Measurements from ENCODE around the gene RSAD1.

RSAD1 gene

DNA sequence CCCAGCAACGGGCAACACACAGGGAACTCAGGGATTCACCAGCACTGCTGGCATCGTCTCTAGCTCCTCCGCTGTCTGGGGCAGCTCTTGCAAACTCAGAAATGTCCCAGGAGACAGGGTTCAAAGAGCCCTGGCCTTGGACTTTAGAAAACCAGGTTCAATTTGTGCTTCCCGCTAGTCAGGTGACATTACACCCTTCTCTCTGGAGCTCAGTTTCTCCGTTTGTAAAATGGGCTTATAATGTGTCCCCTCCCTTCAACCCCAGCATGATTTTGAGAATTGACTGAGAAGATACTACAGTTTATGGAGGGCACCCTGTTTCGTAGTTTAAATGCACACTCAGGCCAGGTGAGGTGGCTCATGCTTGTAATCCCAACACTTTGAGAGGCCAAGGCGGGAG lies 27.6 kb downstream of the RSAD1 start:
- Histone ChIP-seq H3K9me3 (ENCODE audit: control insufficient read depth, insufficient read depth, low read length) (no peaks in the 10 kb centered on the region), H3K9ac (ENCODE audit: low read depth, low read length) (no peak overlapping the region), H3K4me1 (ENCODE audit: control insufficient read depth, insufficient read depth, low read length) (peaks cover 4% of the 10 kb centered on the region), H3K36me3 (ENCODE audit: control insufficient read depth, insufficient read depth, low read length) (no peaks in the 10 kb centered on the region), H3K27me3 (ENCODE audit: control insufficient read depth, insufficient read depth, low read length) (no peaks in the 10 kb centered on the region), H3K4me3 (ENCODE audit: low read depth, low read length) (no peak overlapping the region)

DNA sequence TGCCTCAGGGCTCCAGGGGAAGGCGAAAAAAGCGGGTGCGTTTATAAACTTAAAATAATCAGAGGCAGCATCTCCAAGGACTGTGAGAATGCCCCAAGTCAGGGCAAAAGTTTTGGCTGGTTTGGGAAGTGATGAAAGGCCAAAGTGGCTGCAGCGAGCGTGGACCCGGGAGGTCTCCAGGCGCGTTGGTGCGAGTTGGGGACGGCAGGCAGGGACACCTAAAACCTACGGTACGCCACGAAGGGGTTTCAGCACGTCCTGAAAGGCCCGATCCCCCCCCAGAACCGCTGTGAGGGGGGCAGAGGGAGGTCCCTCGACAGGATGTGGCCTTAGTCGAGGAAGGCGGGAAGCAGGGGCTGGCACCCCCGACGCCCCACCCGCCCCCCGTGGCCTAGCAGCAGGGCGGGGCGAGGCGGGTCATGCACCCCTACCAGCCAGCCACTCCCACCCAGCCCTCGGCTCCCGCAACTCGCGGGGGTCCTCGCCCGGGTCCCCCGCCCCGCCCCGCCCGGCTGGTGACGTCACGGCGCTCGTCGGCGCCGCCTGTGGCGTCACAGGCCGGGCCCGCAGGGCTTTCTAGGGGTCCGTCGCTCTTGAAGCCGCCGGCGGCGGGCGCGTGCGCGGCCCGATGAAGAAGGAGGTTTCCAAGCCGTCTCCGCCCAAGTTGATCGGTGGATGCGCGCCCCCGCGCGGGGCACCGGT lies 29.4 kb downstream of the RSAD1 start, which contains the start of gene MYCBPAP:
Gene MYCBPAP (plus strand): TSS at position 569 of the 702 bp plus-strand sequence. CDS start 236 bp downstream, outside the sequence.
- Histone ChIP-seq H3K9me3 (ENCODE audit: control insufficient read depth, insufficient read depth, low read length) (no peaks in the 10 kb centered on the region), H3K27me3 (ENCODE audit: control insufficient read depth, insufficient read depth, low read length) (no peaks in the 10 kb centered on the region), H3K36me3 (ENCODE audit: control insufficient read depth, insufficient read depth, low read length) (no peaks in the 10 kb centered on the region), H3K9ac (ENCODE audit: low read depth, low read length) (peak within 1 kb of the TSS; percentile 28), H3K4me3 (ENCODE audit: low read depth, low read length) (peak within 1 kb of the TSS; percentile 73), H3K4me1 (ENCODE audit: control insufficient read depth, insufficient read depth, low read length) (peaks cover 4% of the 10 kb centered on the region)

DNA sequence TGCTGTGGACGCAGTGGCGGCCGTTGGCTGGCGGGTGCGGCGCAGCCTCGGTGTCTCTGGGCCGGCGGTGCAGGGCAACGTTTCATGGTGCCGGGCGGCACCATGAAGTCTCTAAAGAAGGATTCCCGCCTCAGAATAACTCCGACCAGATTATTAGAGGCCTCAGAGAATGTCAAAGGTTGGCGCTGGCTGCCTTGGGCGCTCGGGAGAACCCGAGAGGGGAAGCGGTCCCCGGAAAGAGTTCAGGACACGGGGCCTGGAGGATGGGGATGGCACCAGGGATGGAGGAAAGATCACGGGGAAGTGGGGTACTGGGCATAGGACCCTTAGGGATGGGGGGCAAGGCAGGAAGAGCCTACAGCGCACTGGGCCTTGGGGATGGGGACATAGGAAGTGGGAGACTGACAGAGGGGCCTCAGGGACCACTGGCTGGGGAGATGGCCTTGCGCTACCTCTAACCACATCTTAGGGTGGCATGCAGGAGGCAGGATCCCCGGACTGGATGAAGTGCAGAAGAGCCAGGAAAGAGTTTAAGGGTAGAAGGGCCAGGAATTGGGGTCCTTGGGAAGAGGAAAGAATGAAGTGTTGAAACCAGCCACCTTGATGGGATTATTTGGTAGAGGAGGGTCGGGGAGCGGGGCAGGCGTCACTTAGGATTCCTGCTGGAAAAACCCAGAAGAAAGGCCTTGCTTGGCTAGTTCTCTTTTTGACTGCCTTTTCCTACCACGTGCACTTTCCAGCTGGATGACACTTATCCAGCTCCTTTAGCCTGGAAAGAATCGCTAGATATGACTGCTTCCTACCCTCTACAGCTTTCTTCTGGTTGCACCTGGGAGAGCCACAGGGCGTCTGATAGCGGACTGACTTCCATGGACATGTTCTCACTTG lies 30.2 kb downstream of the RSAD1 start:
- no peaks in the 10 kb centered on the region for H3K9me3 ChIP-seq (ENCODE audit: control insufficient read depth, insufficient read depth, low read length)
- peaks cover 2% of the 10 kb centered on the region for H3K4me1 ChIP-seq (ENCODE audit: control insufficient read depth, insufficient read depth, low read length)
- H3K36me3 ChIP-seq (ENCODE audit: control insufficient read depth, insufficient read depth, low read length): no peaks in the 10 kb centered on the region
- H3K27me3 ChIP-seq (ENCODE audit: control insufficient read depth, insufficient read depth, low read length): no peaks in the 10 kb centered on the region
- peak overlapping the region; percentile 28 for H3K9ac ChIP-seq (ENCODE audit: low read depth, low read length)
- peak overlapping the region; percentile 73 for H3K4me3 ChIP-seq (ENCODE audit: low read depth, low read length)

DNA sequence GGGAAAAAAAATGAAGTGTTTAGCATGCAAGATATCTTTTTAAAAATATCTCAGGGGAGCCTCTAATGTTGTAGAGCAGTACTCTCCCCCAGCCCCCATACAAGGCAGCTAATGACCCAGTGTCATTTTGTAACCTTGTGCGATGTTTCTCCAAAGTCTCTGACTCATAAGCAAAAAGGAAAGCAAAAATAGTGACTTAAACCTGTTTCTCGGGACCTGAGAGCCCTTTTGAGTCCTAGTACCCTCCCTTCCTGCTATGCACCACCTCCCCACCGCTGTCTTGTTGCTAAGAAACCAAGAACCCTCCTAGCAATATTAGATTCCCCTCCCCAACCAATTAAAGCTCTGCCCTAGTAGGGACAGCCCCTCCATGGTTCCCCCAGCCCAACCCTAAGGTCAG lies 32.4 kb downstream of the RSAD1 start:
- Histone ChIP-seq H3K9me3 (ENCODE audit: control insufficient read depth, insufficient read depth, low read length) (no peaks in the 10 kb centered on the region), H3K27me3 (ENCODE audit: control insufficient read depth, insufficient read depth, low read length) (no peaks in the 10 kb centered on the region), H3K4me3 (ENCODE audit: low read depth, low read length) (no peak overlapping the region), H3K4me1 (ENCODE audit: control insufficient read depth, insufficient read depth, low read length) (no peaks in the 10 kb centered on the region), H3K9ac (ENCODE audit: low read depth, low read length) (no peak overlapping the region), H3K36me3 (ENCODE audit: control insufficient read depth, insufficient read depth, low read length) (no peaks in the 10 kb centered on the region)

DNA sequence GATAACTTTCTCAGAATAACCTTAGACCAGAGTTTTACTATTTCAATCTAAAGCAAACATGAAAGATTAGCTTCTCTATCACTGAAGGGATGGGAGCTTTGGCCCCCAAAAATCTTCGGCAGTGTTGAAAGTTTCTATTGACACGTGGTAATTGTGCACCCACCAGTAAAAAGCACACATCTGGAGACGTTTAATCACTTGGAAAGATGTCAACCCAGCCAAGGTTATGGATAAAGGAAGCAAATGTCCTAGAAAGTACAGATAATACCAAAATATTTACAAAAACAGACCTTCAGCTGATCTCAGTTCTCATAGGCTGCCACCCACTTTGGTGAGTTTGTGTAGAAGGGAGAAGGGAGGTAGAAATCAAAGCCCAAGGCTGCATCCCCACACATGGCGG lies 34.8 kb downstream of the RSAD1 start:
- H3K9me3 ChIP-seq (ENCODE audit: control insufficient read depth, insufficient read depth, low read length): no peaks in the 10 kb centered on the region
- no peaks in the 10 kb centered on the region for H3K4me1 ChIP-seq (ENCODE audit: control insufficient read depth, insufficient read depth, low read length)
- H3K4me3 ChIP-seq (ENCODE audit: low read depth, low read length): no peak overlapping the region
- H3K9ac ChIP-seq (ENCODE audit: low read depth, low read length): no peak overlapping the region
- no peaks in the 10 kb centered on the region for H3K27me3 ChIP-seq (ENCODE audit: control insufficient read depth, insufficient read depth, low read length)
- H3K36me3 ChIP-seq (ENCODE audit: control insufficient read depth, insufficient read depth, low read length): no peaks in the 10 kb centered on the region

DNA sequence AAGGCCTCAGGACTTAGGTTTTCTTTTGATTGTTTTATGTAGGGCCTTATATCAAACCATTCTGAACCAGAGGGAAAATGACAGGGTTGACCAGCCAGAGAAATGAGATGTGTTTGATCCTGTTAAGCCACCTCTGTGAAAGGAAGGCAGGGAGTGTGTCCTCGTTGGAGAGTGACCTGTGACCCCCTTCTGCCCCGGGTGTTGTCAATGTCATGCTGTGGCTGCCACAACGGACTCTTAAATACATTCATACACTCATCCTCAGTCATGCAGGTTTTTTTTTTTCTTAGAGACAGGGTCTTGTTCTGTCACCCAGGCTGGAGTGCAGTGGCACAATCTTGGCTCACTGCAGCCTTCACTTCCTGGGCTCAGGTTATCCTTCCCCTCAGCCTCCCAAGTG lies 35.7 kb downstream of the RSAD1 start:
- H3K27me3 ChIP-seq (ENCODE audit: control insufficient read depth, insufficient read depth, low read length): no peaks in the 10 kb centered on the region
- no peaks in the 10 kb centered on the region for H3K9me3 ChIP-seq (ENCODE audit: control insufficient read depth, insufficient read depth, low read length)
- H3K4me1 ChIP-seq (ENCODE audit: control insufficient read depth, insufficient read depth, low read length): no peaks in the 10 kb centered on the region
- H3K4me3 ChIP-seq (ENCODE audit: low read depth, low read length): no peak overlapping the region
- H3K9ac ChIP-seq (ENCODE audit: low read depth, low read length): no peak overlapping the region
- H3K36me3 ChIP-seq (ENCODE audit: control insufficient read depth, insufficient read depth, low read length): no peaks in the 10 kb centered on the region

DNA sequence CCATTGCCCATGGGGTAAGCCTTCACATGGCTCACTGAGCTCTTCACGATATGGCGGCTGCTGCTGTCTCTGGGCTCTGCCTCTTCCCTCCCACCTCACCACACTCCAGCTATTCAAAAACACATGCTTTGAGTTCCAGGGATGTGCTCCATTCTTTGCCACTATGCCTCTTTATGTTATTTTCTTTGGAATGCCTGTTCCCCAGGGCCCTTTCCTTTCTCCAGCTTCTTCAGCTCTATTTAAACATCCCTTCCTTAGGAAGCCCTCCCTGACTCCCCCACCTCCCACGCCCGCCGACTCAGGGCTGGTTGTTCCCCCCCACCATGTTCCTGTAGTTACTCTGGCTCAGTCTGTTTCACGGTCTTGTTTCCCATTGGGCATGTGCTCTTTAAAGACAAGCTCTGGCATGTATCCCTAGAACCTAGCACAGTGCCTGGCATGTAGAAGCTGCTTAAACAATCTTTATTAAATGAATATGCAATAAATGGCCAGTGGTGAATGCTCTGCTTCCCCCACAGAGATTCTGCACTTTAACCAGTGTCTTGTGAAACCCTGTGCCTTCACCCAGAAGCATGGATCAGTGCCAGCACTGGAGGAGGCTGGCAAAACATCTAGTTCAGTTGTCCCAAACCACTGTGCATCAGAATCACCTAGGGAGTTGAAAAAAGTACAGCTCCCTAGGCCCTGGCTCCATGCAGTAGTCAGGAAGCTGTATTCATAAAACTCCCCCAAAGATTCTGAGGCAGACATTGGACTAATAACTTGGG lies 36.5 kb downstream of the RSAD1 start:
- Histone ChIP-seq H3K27me3 (ENCODE audit: control insufficient read depth, insufficient read depth, low read length) (no peaks in the 10 kb centered on the region), H3K9ac (ENCODE audit: low read depth, low read length) (no peak overlapping the region), H3K36me3 (ENCODE audit: control insufficient read depth, insufficient read depth, low read length) (no peaks in the 10 kb centered on the region), H3K4me3 (ENCODE audit: low read depth, low read length) (no peak overlapping the region), H3K4me1 (ENCODE audit: control insufficient read depth, insufficient read depth, low read length) (no peaks in the 10 kb centered on the region), H3K9me3 (ENCODE audit: control insufficient read depth, insufficient read depth, low read length) (no peaks in the 10 kb centered on the region)

DNA sequence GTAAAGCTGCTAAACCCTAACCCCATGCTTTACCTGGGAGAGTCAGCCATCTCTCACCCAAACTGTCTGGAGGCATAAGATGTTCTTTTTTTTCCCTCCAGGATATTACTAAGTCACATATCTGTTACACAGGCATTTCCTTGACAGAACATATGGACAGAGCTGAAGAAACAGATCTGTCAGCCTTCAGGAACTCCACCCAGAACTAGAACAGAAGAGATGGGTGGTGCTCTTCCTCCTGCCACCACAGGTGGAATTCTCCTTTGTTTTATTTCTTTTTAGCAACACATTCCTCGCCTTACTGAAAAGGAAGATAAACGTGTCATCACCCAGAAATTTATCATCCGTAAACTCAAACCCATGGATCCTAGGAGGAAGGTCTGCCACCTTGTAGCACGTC lies 38.4 kb downstream of the RSAD1 start:
- Histone ChIP-seq H3K4me1 (ENCODE audit: control insufficient read depth, insufficient read depth, low read length) (no peaks in the 10 kb centered on the region), H3K27me3 (ENCODE audit: control insufficient read depth, insufficient read depth, low read length) (no peaks in the 10 kb centered on the region), H3K36me3 (ENCODE audit: control insufficient read depth, insufficient read depth, low read length) (no peaks in the 10 kb centered on the region), H3K9ac (ENCODE audit: low read depth, low read length) (no peak overlapping the region), H3K4me3 (ENCODE audit: low read depth, low read length) (no peak overlapping the region), H3K9me3 (ENCODE audit: control insufficient read depth, insufficient read depth, low read length) (no peaks in the 10 kb centered on the region)

DNA sequence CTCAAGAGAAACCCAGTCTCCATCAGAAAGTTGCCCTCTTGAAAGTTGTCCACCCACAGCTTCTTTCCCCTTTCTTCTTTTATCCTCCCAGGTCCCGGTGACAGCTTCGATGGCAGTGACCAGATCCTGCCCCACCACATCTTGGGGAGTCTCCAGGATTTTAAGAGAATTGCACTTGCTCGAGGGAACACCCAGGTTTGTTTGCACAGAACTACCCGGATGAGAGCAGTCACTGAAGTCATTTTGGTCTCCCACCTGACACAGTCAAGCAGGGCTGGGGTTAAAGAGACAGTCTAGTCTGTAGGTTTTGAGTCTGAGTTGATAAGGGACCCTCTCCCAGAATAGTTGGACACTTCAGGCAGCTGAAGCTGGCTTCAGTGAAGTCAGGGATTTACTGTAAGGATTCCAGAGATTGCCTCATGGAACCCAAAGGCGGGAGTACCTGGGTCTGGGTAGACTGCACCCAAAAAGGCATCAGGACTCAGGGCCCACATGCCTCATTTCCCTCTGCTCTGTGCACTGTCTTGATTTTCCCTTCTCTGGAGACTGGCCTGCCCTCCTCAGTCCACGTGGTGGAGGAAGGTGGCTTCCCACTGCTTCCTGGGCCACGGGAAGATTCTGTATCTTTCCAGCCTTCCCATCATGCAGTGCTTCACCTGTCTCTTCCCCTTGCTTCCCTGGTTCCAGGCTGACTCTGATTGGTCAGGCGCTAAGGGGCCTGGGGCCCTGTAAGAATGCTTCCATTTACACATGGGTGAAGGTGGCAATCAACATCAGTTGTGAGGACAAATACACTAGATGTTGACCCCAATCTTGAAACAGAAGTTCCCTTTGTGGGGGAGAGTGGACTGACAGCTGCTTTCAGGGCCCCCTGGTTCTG lies 39.1 kb downstream of the RSAD1 start:
- Histone ChIP-seq H3K9ac (ENCODE audit: low read depth, low read length) (no peak overlapping the region), H3K9me3 (ENCODE audit: control insufficient read depth, insufficient read depth, low read length) (no peaks in the 10 kb centered on the region)

DNA sequence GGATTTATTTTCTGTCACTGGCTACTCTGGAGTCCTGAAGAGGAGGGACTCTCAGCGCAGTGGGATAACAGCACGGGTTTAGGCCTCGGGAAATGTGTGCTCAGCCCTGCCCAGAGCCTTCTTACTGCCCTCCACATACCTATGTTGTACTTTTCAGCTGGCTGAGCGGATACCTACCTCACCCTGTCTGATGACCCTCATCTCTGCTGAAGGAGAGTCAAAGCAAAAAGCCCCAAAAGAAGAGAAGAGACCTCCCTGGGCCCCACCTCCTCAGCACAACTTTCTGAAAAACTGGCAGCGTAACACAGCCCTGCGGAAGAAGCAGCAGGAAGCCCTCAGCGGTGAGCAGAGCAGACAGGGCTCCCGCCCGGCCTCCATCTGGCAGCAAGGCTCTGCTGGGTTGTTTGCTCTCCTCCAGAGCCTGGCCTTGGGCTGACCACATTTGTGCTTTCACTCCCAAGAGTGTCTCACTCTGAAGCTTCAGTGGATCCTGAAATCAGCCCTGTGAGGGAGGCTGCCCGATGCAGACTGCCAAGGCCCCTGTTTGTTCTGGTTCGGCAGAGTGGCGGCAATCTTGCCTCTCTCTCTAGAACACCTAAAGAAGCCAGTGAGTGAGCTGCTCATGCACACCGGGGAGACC lies 39.8 kb downstream of the RSAD1 start:
- Histone ChIP-seq H3K4me1 (ENCODE audit: control insufficient read depth, insufficient read depth, low read length) (no peaks in the 10 kb centered on the region), H3K27me3 (ENCODE audit: control insufficient read depth, insufficient read depth, low read length) (no peaks in the 10 kb centered on the region), H3K9ac (ENCODE audit: low read depth, low read length) (no peak overlapping the region), H3K9me3 (ENCODE audit: control insufficient read depth, insufficient read depth, low read length) (no peaks in the 10 kb centered on the region), H3K4me3 (ENCODE audit: low read depth, low read length) (no peak overlapping the region), H3K36me3 (ENCODE audit: control insufficient read depth, insufficient read depth, low read length) (no peaks in the 10 kb centered on the region)

More for the DNA sequence above, 39.1 kb downstream of the RSAD1 start:
- H3K4me1 ChIP-seq (ENCODE audit: control insufficient read depth, insufficient read depth, low read length): no peaks in the 10 kb centered on the region
- H3K4me3 ChIP-seq (ENCODE audit: low read depth, low read length): no peak overlapping the region
- H3K36me3 ChIP-seq (ENCODE audit: control insufficient read depth, insufficient read depth, low read length): no peaks in the 10 kb centered on the region
- H3K27me3 ChIP-seq (ENCODE audit: control insufficient read depth, insufficient read depth, low read length): no peaks in the 10 kb centered on the region
